ENCODE data around the gene SELENOO. TPM values are rescaled to one million over a fixed set of nuclear protein-coding genes. Genes with fewer than 3 reads are reported as not detected.

SELENOO gene
- total RNA-seq, 2 experiments from 2014 or later, result 26.0 to 26.1 TPM

DNA sequence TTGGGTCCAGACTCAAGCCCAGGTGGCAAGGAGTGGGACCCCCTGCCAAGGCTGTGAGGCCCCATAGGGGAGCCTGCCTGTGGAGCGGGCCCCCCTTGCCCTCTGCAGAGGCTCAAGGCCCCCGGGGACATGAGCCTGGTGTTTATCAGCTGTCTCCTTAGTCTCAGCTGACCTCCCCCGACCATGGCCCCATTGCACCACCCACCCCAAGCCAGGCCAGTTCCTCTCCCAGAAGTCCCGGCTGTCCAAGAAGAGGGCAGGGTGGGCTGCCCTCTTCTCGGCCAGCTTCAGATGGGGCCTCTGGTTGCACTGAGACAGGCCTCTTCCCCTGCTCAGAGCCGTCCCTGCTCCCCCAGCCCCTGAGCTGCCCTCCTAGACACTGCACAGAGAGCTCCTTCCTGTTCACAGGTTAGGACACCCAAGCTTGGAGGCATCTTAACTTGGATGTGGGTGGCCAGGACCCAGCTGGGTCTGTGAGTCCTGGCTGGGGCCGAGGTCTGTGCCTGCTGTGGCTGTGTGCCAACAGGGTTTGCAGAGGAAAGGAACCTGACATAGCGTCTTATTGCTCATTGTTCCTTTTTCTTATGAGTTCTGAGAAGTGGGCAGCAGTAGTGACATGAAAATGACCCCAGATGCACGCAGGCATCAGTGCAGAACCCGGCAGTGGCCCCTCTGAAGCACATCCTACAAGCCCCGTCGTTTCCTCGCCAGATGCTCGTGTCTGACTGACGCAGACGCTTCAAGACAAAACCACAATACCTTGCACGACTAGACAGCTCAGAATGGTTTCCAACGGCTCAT lies 9.7 kb upstream of the SELENOO start:
- H3K27me3 Mint-ChIP-seq, result no peaks in the 10 kb centered on the region
- peak; percentile 63 for ATAC-seq (ENCODE audit: poor library complexity)
- peak; percentile 70 to 95 (median 80) for DNase-seq
- TF ChIP-seq, protein P1, sequence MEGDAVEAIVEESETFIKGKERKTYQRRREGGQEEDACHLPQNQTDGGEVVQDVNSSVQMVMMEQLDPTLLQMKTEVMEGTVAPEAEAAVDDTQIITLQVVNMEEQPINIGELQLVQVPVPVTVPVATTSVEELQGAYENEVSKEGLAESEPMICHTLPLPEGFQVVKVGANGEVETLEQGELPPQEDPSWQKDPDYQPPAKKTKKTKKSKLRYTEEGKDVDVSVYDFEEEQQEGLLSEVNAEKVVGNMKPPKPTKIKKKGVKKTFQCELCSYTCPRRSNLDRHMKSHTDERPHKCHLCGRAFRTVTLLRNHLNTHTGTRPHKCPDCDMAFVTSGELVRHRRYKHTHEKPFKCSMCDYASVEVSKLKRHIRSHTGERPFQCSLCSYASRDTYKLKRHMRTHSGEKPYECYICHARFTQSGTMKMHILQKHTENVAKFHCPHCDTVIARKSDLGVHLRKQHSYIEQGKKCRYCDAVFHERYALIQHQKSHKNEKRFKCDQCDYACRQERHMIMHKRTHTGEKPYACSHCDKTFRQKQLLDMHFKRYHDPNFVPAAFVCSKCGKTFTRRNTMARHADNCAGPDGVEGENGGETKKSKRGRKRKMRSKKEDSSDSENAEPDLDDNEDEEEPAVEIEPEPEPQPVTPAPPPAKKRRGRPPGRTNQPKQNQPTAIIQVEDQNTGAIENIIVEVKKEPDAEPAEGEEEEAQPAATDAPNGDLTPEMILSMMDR (IDR thresholded peaks at IDR 0.05), result no peak
- no peaks in the 10 kb centered on the region for H3K9me3 ChIP-seq (ENCODE audit: control insufficient read depth in 1 of 2, insufficient read depth in 1 of 2, low read length in 2 of 2)
- peaks cover 40% of the 10 kb centered on the region for H3K4me1 Mint-ChIP-seq (ENCODE audit: low read depth)
- H3K9me3 Mint-ChIP-seq, result no peaks in the 10 kb centered on the region
- peaks cover 38% of the 10 kb centered on the region for H3K36me3 Mint-ChIP-seq (ENCODE audit: low read depth)
- intact Hi-C loops (cut with DNase I, micrococcal nuclease), result loop anchor here (1.0 to 10.0 kb wide), 6 partner anchors 9 to 429 kb away; no protein-coding TSS in a partner anchor
- H3K36me3 ChIP-seq (ENCODE audit: insufficient read depth, low read length), result peaks cover 36% of the 10 kb centered on the region
- H3K4me3 ChIP-seq (ENCODE audit: low read length), result peak overlapping the region; percentile 86
- peak overlapping the region; percentile 86 for H3K4me3 Mint-ChIP-seq
- H3K27ac Mint-ChIP-seq, result peak overlapping the region; percentile 96
- no peaks in the 10 kb centered on the region for H3K27me3 ChIP-seq (ENCODE audit: control insufficient read depth in 1 of 2, insufficient read depth in 2 of 2, low read length in 2 of 2)
- POLR2A ChIA-PET, result interaction anchor here (0.8 to 3.1 kb wide), 23 partner anchors 9 to 430 kb away, joined by 3 to 32 read pairs (median 4); partner anchors contain the start of genes ALG12, CRELD2, HDAC10 and LMF2
- CTCF ChIA-PET, result interaction anchor here (0.7 to 2.3 kb wide), 4 partner anchors 12 to 151 kb away, joined by 3 to 13 read pairs (median 4); no protein-coding TSS in a partner anchor
- peak overlapping the region; percentile 94 to 99 for H3K27ac ChIP-seq (ENCODE audit: low read depth in 1 of 2, low read length in 2 of 2)
- peaks cover 85% of the 10 kb centered on the region for H3K4me1 ChIP-seq (ENCODE audit: insufficient read depth, low read length)

DNA sequence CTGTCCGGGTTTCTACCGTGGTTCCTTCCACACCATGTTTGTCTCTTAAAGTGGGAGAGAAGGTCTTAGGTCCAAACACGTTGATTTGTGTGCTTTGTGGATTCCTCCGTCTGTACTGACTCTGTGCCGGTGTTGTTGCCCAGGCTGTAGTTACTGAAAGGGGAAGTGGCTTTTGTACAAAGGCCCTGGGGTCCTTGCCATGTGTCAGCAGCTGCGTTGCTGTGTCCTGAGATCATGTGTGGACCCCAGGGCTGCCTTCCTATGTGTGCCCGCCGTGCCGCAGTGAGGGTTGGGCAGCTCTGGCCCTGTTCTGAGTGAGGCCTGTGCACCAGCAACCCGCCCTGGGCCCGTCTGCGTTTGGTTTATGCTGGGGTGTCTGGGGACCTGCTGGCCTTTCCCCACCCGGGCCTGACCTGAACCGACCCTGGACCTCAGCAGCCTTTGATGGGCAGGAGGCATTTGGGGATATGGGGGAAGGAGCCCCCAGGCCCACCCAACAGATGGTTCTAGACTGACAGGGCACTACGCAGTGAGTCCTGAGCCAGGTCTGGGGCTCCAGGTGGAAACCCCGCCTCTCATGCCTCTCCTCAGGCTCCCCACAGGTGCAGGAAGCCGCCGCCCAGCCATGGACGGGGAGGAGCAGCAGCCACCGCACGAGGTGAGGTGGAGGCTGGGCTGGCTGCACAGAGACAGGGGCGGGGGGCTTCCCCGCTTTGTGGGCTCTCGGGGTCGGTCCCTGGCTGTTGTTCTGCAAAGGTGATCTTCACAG lies 8.2 kb upstream of the SELENOO start:
- Mint-ChIP-seq H3K9me3 (no peaks in the 10 kb centered on the region), H3K4me3 (peak overlapping the region; percentile 75), H3K36me3 (ENCODE audit: low read depth) (peaks cover 36% of the 10 kb centered on the region), H3K4me1 (ENCODE audit: low read depth) (peaks cover 30% of the 10 kb centered on the region), H3K27me3 (no peaks in the 10 kb centered on the region), H3K27ac (peak overlapping the region; percentile 96)
- CTCF ChIA-PET, result interaction anchor here (0.9 kb wide), 1 partner anchor 44 kb away, joined by 4 read pairs; no protein-coding TSS in a partner anchor
- peak; percentile 40 for ATAC-seq (ENCODE audit: poor library complexity)
- Histone ChIP-seq H3K27me3 (ENCODE audit: control insufficient read depth in 1 of 2, insufficient read depth in 2 of 2, low read length in 2 of 2) (no peaks in the 10 kb centered on the region), H3K36me3 (ENCODE audit: insufficient read depth, low read length) (peaks cover 45% of the 10 kb centered on the region), H3K4me3 (ENCODE audit: low read length) (peak overlapping the region; percentile 86), H3K27ac (ENCODE audit: low read depth in 1 of 2, low read length in 2 of 2) (peak overlapping the region; percentile 75 to 99), H3K4me1 (ENCODE audit: insufficient read depth, low read length) (peaks cover 72% of the 10 kb centered on the region), H3K9me3 (ENCODE audit: control insufficient read depth in 1 of 2, insufficient read depth in 1 of 2, low read length in 2 of 2) (no peaks in the 10 kb centered on the region)
- DNase-seq, result peak; percentile 48 to 83 (median 72)
- POLR2A ChIA-PET, result interaction anchor here (0.7 to 3.1 kb wide), 6 partner anchors 14 to 429 kb away, joined by 3 to 32 read pairs (median 3); partner anchors contain the start of genes SCO2 and SYCE3
- TF ChIP-seq, protein P1 (IDR thresholded peaks at IDR 0.05), result no peak
- intact Hi-C loops (cut with DNase I, micrococcal nuclease), result loop anchor here (5.0 to 10.0 kb wide), 2 partner anchors 255 to 258 kb away; no protein-coding TSS in a partner anchor

DNA sequence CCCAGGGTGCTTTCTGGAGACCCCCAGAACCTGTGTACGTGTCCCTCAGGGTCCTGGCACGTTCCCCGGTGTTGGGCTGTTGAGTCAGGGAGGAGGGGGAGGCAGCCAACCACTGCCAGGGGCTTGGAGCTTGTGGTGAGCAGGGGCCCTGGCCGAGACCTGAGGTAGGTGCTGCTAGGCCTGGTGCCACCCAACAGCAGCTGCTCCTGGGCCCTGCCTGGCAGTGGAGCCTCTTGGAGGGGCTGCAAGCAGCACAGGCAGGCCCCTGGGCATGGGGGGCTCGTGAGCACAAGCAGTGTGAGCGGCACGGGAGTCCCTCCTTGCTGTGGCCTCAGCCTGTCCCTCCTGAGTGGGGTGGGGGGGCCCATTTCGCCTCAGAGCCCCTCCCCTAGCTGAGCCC lies 7.2 kb upstream of the SELENOO start:
- no peaks in the 10 kb centered on the region for H3K9me3 ChIP-seq (ENCODE audit: control insufficient read depth in 1 of 2, insufficient read depth in 1 of 2, low read length in 2 of 2)
- TF ChIP-seq, protein P1 (IDR thresholded peaks at IDR 0.05), result no peak
- H3K4me3 ChIP-seq (ENCODE audit: low read length), result no peak overlapping the region
- no peak for DNase-seq
- POLR2A ChIA-PET, result no interaction called here
- no peak for ATAC-seq (ENCODE audit: poor library complexity)
- CTCF ChIA-PET, result interaction anchor here (0.6 kb wide), 1 partner anchor 302 kb away, joined by 4 read pairs; no protein-coding TSS in a partner anchor
- peaks cover 29% of the 10 kb centered on the region for H3K4me1 Mint-ChIP-seq (ENCODE audit: low read depth)
- H3K36me3 ChIP-seq (ENCODE audit: insufficient read depth, low read length), result peaks cover 47% of the 10 kb centered on the region
- H3K27ac Mint-ChIP-seq, result no peak overlapping the region
- intact Hi-C loops (cut with DNase I, micrococcal nuclease), result loop anchor here (5.0 to 10.0 kb wide), 2 partner anchors 256 to 259 kb away; no protein-coding TSS in a partner anchor
- peaks cover 62% of the 10 kb centered on the region for H3K4me1 ChIP-seq (ENCODE audit: insufficient read depth, low read length)
- H3K36me3 Mint-ChIP-seq (ENCODE audit: low read depth), result peaks cover 40% of the 10 kb centered on the region
- H3K27me3 Mint-ChIP-seq, result no peaks in the 10 kb centered on the region
- H3K9me3 Mint-ChIP-seq, result no peaks in the 10 kb centered on the region
- no peaks in the 10 kb centered on the region for H3K27me3 ChIP-seq (ENCODE audit: control insufficient read depth in 1 of 2, insufficient read depth in 2 of 2, low read length in 2 of 2)
- peak overlapping the region; percentile 75 for H3K4me3 Mint-ChIP-seq
- peak overlapping the region; percentile 52 to 99 for H3K27ac ChIP-seq (ENCODE audit: low read depth in 1 of 2, low read length in 2 of 2)
